ENCODE data around the gene TCTA.

Gene TCTA

GRCh38 chr3:49371946-49372345, 40.3 kb upstream of the TCTA start:
- Histone ChIP-seq H2AFZ (ENCODE audit: low read length) (no peak overlapping the region), H3F3A (ENCODE audit: low read depth) (no peaks in the 10 kb centered on the region), H3K79me2 (ENCODE audit: insufficient read depth, low read length) (peaks cover 66% of the 10 kb centered on the region), H3K4me3 (ENCODE audit: low read length, poor library complexity, severe bottlenecking) (no peak overlapping the region), H3K9me2 (replicated peaks; ENCODE audit: low read depth, low read length) (no peaks in the 10 kb centered on the region), H3K9ac (ENCODE audit: low read depth, low read length, poor library complexity, severe bottlenecking) (no peak overlapping the region), H3K36me3 (ENCODE audit: insufficient read depth, low read length) (peaks cover 72% of the 10 kb centered on the region; the same call in 1 of the 2 replicates), H3K4me2 (ENCODE audit: low read depth, low read length, poor library complexity, severe bottlenecking) (no peak overlapping the region), H3K27me3 (ENCODE audit: insufficient read depth, low read length, poor library complexity, severe bottlenecking) (no peaks in the 10 kb centered on the region), H3K9me3 (ENCODE audit: insufficient read depth, low read depth, low read length) (no peaks in the 10 kb centered on the region), H4K20me1 (ENCODE audit: insufficient read depth, low read length, poor library complexity, severe bottlenecking) (peaks cover 58% of the 10 kb centered on the region), H3K4me1 (ENCODE audit: insufficient read depth, low read length, poor library complexity, severe bottlenecking) (no peaks in the 10 kb centered on the region)
- TF ChIP-seq EZH2phosphoT487 (IDR thresholded peaks at IDR 0.05; ENCODE audit: borderline replicate concordance) = no peak
- TF ChIP-seq, protein P1, sequence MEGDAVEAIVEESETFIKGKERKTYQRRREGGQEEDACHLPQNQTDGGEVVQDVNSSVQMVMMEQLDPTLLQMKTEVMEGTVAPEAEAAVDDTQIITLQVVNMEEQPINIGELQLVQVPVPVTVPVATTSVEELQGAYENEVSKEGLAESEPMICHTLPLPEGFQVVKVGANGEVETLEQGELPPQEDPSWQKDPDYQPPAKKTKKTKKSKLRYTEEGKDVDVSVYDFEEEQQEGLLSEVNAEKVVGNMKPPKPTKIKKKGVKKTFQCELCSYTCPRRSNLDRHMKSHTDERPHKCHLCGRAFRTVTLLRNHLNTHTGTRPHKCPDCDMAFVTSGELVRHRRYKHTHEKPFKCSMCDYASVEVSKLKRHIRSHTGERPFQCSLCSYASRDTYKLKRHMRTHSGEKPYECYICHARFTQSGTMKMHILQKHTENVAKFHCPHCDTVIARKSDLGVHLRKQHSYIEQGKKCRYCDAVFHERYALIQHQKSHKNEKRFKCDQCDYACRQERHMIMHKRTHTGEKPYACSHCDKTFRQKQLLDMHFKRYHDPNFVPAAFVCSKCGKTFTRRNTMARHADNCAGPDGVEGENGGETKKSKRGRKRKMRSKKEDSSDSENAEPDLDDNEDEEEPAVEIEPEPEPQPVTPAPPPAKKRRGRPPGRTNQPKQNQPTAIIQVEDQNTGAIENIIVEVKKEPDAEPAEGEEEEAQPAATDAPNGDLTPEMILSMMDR (conservative IDR thresholded peaks at IDR 0.05; ENCODE audit: low read length) = no peak

DNA sequence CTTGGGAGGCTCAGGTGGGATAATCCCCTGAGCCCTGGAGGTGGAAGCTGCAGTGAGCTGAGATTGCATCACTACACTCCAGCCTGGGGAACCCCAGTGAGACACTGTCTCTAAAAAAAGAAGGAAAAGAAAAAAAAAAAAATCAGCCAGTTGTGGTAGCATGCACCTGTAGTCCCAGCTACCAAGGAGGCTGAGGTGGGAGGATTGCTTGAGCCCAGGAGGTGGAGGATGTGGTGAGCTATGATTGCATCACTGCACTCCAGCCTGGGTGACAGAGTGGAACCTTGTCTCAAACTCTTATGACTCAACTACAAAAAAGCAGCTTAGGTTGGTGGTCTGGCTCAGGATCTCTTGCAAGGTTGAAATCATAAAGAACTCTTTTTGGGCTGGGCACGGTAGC, 34.7 kb upstream of the TCTA start:
- Histone ChIP-seq H2AFZ (ENCODE audit: low read length) (no peak overlapping the region), H3K4me3 (ENCODE audit: low read length, poor library complexity, severe bottlenecking) (no peak overlapping the region), H3K79me2 (ENCODE audit: insufficient read depth, low read length) (peaks cover 93% of the 10 kb centered on the region), H3K4me2 (ENCODE audit: low read depth, low read length, poor library complexity, severe bottlenecking) (no peak overlapping the region), H3K9me3 (ENCODE audit: insufficient read depth, low read depth, low read length) (no peaks in the 10 kb centered on the region), H3K27me3 (ENCODE audit: insufficient read depth, low read length, poor library complexity, severe bottlenecking) (no peaks in the 10 kb centered on the region), H3K36me3 (ENCODE audit: insufficient read depth, low read length) (peaks cover 31% of the 10 kb centered on the region; the same call in 1 of the 2 replicates), H3F3A (ENCODE audit: low read depth) (no peaks in the 10 kb centered on the region), H3K4me1 (ENCODE audit: insufficient read depth, low read length, poor library complexity, severe bottlenecking) (no peaks in the 10 kb centered on the region), H4K20me1 (ENCODE audit: insufficient read depth, low read length, poor library complexity, severe bottlenecking) (peaks cover 73% of the 10 kb centered on the region), H3K9ac (ENCODE audit: low read depth, low read length, poor library complexity, severe bottlenecking) (no peak overlapping the region), H3K9me2 (replicated peaks; ENCODE audit: low read depth, low read length) (no peaks in the 10 kb centered on the region)
- no peak for TF ChIP-seq EZH2phosphoT487 (IDR thresholded peaks at IDR 0.05; ENCODE audit: borderline replicate concordance)
- TF ChIP-seq, protein P1 (conservative IDR thresholded peaks at IDR 0.05; ENCODE audit: low read length) = no peak

DNA sequence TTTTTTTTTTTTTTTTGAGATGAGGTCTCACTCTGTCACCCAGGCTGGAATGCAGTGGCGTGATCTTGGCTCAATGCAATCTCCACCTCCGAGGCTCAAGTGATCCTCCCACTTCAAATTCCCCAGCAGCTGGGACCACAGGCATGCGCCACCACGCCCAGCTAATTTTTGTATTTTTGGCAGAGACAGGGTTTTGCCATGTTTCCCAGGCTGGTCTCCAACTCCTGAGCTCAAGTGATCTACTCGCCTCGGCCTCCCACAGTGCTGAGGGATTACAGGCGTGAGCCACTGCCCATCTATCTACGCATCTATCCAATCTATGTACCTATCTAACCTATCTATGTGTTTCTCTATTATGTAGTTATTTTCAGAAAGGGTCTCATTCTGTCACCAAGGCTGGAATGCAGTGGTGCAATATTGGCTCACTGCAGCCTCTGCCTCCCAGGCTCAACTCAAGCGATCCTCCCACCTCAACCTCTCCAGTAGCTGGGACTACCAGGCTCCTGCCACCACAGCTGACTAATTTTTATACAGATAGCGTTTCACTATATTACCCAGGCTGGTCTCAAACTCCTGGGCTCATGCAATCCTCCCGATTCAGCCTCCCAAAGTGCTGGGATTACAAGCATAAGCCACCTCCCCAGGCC, 33.9 kb upstream of the TCTA start:
- H3K4me1 ChIP-seq (ENCODE audit: insufficient read depth, low read length, poor library complexity, severe bottlenecking) = no peaks in the 10 kb centered on the region
- H3K36me3 ChIP-seq (ENCODE audit: insufficient read depth, low read length) = peaks cover 23% of the 10 kb centered on the region; the same call in 1 of the 2 replicates
- no peaks in the 10 kb centered on the region for H3K9me3 ChIP-seq (ENCODE audit: insufficient read depth, low read depth, low read length)
- H3K9ac ChIP-seq (ENCODE audit: low read depth, low read length, poor library complexity, severe bottlenecking) = no peak overlapping the region
- H3K4me2 ChIP-seq (ENCODE audit: low read depth, low read length, poor library complexity, severe bottlenecking) = no peak overlapping the region
- no peak overlapping the region for H2AFZ ChIP-seq (ENCODE audit: low read length)
- H4K20me1 ChIP-seq (ENCODE audit: insufficient read depth, low read length, poor library complexity, severe bottlenecking) = peaks cover 73% of the 10 kb centered on the region
- no peaks in the 10 kb centered on the region for H3K27me3 ChIP-seq (ENCODE audit: insufficient read depth, low read length, poor library complexity, severe bottlenecking)
- H3K4me3 ChIP-seq (ENCODE audit: low read length, poor library complexity, severe bottlenecking) = no peak overlapping the region
- H3K9me2 ChIP-seq (replicated peaks; ENCODE audit: low read depth, low read length) = no peaks in the 10 kb centered on the region
- H3K79me2 ChIP-seq (ENCODE audit: insufficient read depth, low read length) = peaks cover 96% of the 10 kb centered on the region
- TF ChIP-seq, protein P1 (conservative IDR thresholded peaks at IDR 0.05; ENCODE audit: low read length) = no peak
- TF ChIP-seq EZH2phosphoT487 (IDR thresholded peaks at IDR 0.05; ENCODE audit: borderline replicate concordance) = no peak
- H3F3A ChIP-seq (ENCODE audit: low read depth) = no peaks in the 10 kb centered on the region
